Mesenchymal stem cell (in vitro differentiated cells and primary cell): ENCODE data around the gene PABPN1.

Experiments used
- DNase-seq: peaks from one replicate; pipeline ENCODE4 v3.0.0-alpha.2; 2013
- H2AFZ ChIP-seq: one replicate; pipeline ENCODE4 v1.6.1; 2013; ENCODE audit warnings: low read depth, mild to moderate bottlenecking, control low read depth, inconsistent platforms, low read length, moderate library complexity
- H2AK5ac ChIP-seq: 2 replicates; pipeline ENCODE4 v1.6.1; 2013; ENCODE audit warnings: low read length, moderate library complexity, mild to moderate bottlenecking, inconsistent platforms; ENCODE audit not compliant: severe bottlenecking
- H2BK120ac ChIP-seq: one replicate; pipeline ENCODE4 v1.6.1; 2013; ENCODE audit warnings: low read depth, mild to moderate bottlenecking, inconsistent platforms, low read length, moderate library complexity
- H2BK12ac ChIP-seq, 2 experiments: one replicate each; pipeline ENCODE4 v1.6.1; 2013; ENCODE audit warnings: inconsistent platforms in 2 of 2, low read length in 2 of 2, mild to moderate bottlenecking in 2 of 2, moderate library complexity in 2 of 2, control low read depth in 1 of 2
- H2BK15ac ChIP-seq: one replicate; pipeline ENCODE4 v1.6.1; 2013; ENCODE audit warnings: mild to moderate bottlenecking, low read depth, inconsistent platforms; ENCODE audit not compliant: poor library complexity, severe bottlenecking
- H2BK5ac ChIP-seq: 2 replicates; pipeline ENCODE4 v1.6.1; 2013; ENCODE audit warnings: low read depth, mild to moderate bottlenecking, low read length, control low read depth, inconsistent platforms; ENCODE audit not compliant: poor library complexity, severe bottlenecking
- H3K14ac ChIP-seq, 2 experiments: one replicate each; pipeline ENCODE4 v1.6.1; 2013; ENCODE audit warnings: inconsistent platforms in 2 of 2, low read length in 2 of 2, control low read depth in 1 of 2, mild to moderate bottlenecking in 1 of 2, moderate library complexity in 1 of 2
- H3K18ac ChIP-seq, 2 experiments: one replicate each; pipeline ENCODE4 v1.6.1; 2013; ENCODE audit warnings: inconsistent platforms in 2 of 2, low read length in 2 of 2, control low read depth in 1 of 2, low read depth in 1 of 2, mild to moderate bottlenecking in 1 of 2
- H3K23ac ChIP-seq, 2 experiments: one replicate each; pipeline ENCODE4 v1.6.1; 2013; ENCODE audit warnings: inconsistent platforms in 2 of 2, low read length in 2 of 2, mild to moderate bottlenecking in 2 of 2, moderate library complexity in 2 of 2, control low read depth in 1 of 2
- H3K27ac ChIP-seq: 2 replicates; pipeline ENCODE4 v1.5.1; 2013; ENCODE audit warnings: mild to moderate bottlenecking, moderate library complexity, low read length, control low read depth, inconsistent platforms; ENCODE audit not compliant: poor library complexity, severe bottlenecking
- H3K27me3 ChIP-seq, 2 experiments: 2 replicates each; pipeline versions ENCODE4 v1.6.1 to v1.7.0; 2013; ENCODE audit warnings: low read length in 2 of 2, mild to moderate bottlenecking in 2 of 2, moderate library complexity in 2 of 2, control low read depth in 1 of 2, inconsistent platforms in 1 of 2; ENCODE audit not compliant: control insufficient read depth in 1 of 2, insufficient read depth in 1 of 2
- H3K36me3 ChIP-seq, 2 experiments: 2 replicates each; pipeline versions ENCODE4 v1.6.1 to v1.7.0; 2013; ENCODE audit warnings: low read length in 2 of 2, control low read depth in 1 of 2, inconsistent platforms in 1 of 2, low read depth in 1 of 2, mild to moderate bottlenecking in 1 of 2; ENCODE audit not compliant: insufficient read depth in 2 of 2, control insufficient read depth in 1 of 2
- H3K4ac ChIP-seq, 2 experiments: one replicate each; pipeline ENCODE4 v1.6.1; 2013; ENCODE audit warnings: inconsistent platforms in 2 of 2, low read length in 2 of 2, mild to moderate bottlenecking in 2 of 2, moderate library complexity in 2 of 2, control low read depth in 1 of 2, low read depth in 1 of 2
- H3K4me1 ChIP-seq: 2 replicates; pipeline ENCODE4 v1.6.1; 2013; ENCODE audit warnings: low read depth, low read length, control low read depth; ENCODE audit not compliant: control insufficient read depth, insufficient read depth
- H3K4me2 ChIP-seq: 2 replicates; pipeline ENCODE4 v1.6.1; 2013; ENCODE audit warnings: low read length, mild to moderate bottlenecking, inconsistent platforms; ENCODE audit not compliant: poor library complexity, severe bottlenecking
- H3K4me3 ChIP-seq, 2 experiments: 2 replicates each; pipeline versions ENCODE4 v1.5.1 to v1.7.0; 2013; ENCODE audit warnings: low read length in 2 of 2, mild to moderate bottlenecking in 2 of 2, control low read depth in 1 of 2, low read depth in 1 of 2; ENCODE audit not compliant: insufficient read depth in 1 of 2
- H3K79me1 ChIP-seq: replicated peaks from 2 replicates; pipeline ENCODE4 v1.6.1; 2013; ENCODE audit warnings: mild to moderate bottlenecking, control low read depth, low read length, inconsistent platforms; ENCODE audit not compliant: poor library complexity, severe bottlenecking
- H3K9ac ChIP-seq: 2 replicates; pipeline ENCODE4 v1.7.0; 2013; ENCODE audit warnings: mild to moderate bottlenecking, low read length, moderate library complexity
- H3K9me3 ChIP-seq: 2 replicates; pipeline ENCODE4 v1.7.0; 2013; ENCODE audit warnings: mild to moderate bottlenecking, low read length; ENCODE audit not compliant: control insufficient read depth
- H4K8ac ChIP-seq: one replicate; pipeline ENCODE4 v1.6.1; 2013; ENCODE audit warnings: inconsistent platforms, mild to moderate bottlenecking, low read length, moderate library complexity
- H4K91ac ChIP-seq: one replicate; pipeline ENCODE4 v1.6.1; 2013; ENCODE audit warnings: mild to moderate bottlenecking, low read length, inconsistent platforms
- WGBS: methylation state at CpG from one replicate; pipeline ENCODE4 v1.1.7; 2013; ENCODE audit warnings: mixed read lengths; 5-methylcytosine and 5-hydroxymethylcytosine counted together

The PABPN1 gene

GRCh38 chr14:23358042-23358441, 36.8 kb downstream of the PABPN1 start:
- H3K36me3 ChIP-seq: peaks cover 12 to 37% of the 10 kb centered on the region in 2 experiments
- no peak overlapping the region for H2AK5ac ChIP-seq
- H4K91ac ChIP-seq: no peak overlapping the region
- H3K4me2 ChIP-seq: no peak overlapping the region
- H3K4me1 ChIP-seq: peaks cover 5% of the 10 kb centered on the region
- H4K8ac ChIP-seq: no peak overlapping the region
- no peak overlapping the region for H2BK120ac ChIP-seq
- H3K14ac ChIP-seq: no peak overlapping the region
- no peaks in the 10 kb centered on the region for H3K9me3 ChIP-seq
- H3K27ac ChIP-seq: no peak overlapping the region
- H2AFZ ChIP-seq: no peak overlapping the region
- H3K4me3 ChIP-seq: no peak overlapping the region
- H3K79me1 ChIP-seq: peaks cover 25% of the 10 kb centered on the region
- no peak overlapping the region for H2BK5ac ChIP-seq
- no peak overlapping the region for H3K4ac ChIP-seq
- no peak overlapping the region for H2BK15ac ChIP-seq
- 95% methylated on average over 3 of the region's 3 CpGs for WGBS
- H3K23ac ChIP-seq: no peak overlapping the region
- DNase-seq: no peak
- H3K18ac ChIP-seq: no peak overlapping the region
- H3K9ac ChIP-seq: no peak overlapping the region
- peaks cover 0 to 2% of the 10 kb centered on the region in 2 experiments for H3K27me3 ChIP-seq
- H2BK12ac ChIP-seq: no peak overlapping the region

GRCh38 chr14:23358553-23359166, 37.4 kb downstream of the PABPN1 start:
- peaks cover 12 to 37% of the 10 kb centered on the region in 2 experiments for H3K36me3 ChIP-seq
- H3K27ac ChIP-seq: no peak overlapping the region
- no peak overlapping the region for H3K4me2 ChIP-seq
- no peak overlapping the region for H3K14ac ChIP-seq
- no peak overlapping the region for H3K4me3 ChIP-seq
- no peak overlapping the region for H4K91ac ChIP-seq
- H2BK12ac ChIP-seq: no peak overlapping the region
- no peak overlapping the region for H2BK120ac ChIP-seq
- H3K18ac ChIP-seq: no peak overlapping the region
- no peak for DNase-seq
- H2BK5ac ChIP-seq: no peak overlapping the region
- no peaks in the 10 kb centered on the region for H3K27me3 ChIP-seq
- no peak overlapping the region for H2BK15ac ChIP-seq
- H4K8ac ChIP-seq: no peak overlapping the region
- no peak overlapping the region for H3K4ac ChIP-seq
- H3K23ac ChIP-seq: no peak overlapping the region
- no peak overlapping the region for H2AFZ ChIP-seq
- H3K4me1 ChIP-seq: peaks cover 5% of the 10 kb centered on the region
- H2AK5ac ChIP-seq: no peak overlapping the region
- 95% methylated on average over 11 of the region's 12 CpGs for WGBS
- H3K79me1 ChIP-seq: peaks cover 25% of the 10 kb centered on the region
- no peaks in the 10 kb centered on the region for H3K9me3 ChIP-seq
- H3K9ac ChIP-seq: no peak overlapping the region

- Histone ChIP-seq H2BK15ac (no peak overlapping the region), H3K9me3 (no peaks in the 10 kb centered on the region), H3K27ac (no peak overlapping the region), H3K9ac (no peak overlapping the region), H3K79me1 (peaks cover 27% of the 10 kb centered on the region), H3K4ac (no peak overlapping the region), H3K4me3 (no peak overlapping the region), H2AK5ac (no peak overlapping the region), H3K36me3 (peaks cover 12 to 37% of the 10 kb centered on the region in 2 experiments), H2BK120ac (no peak overlapping the region), H2AFZ (no peak overlapping the region), H3K4me2 (no peak overlapping the region), H4K8ac (no peak overlapping the region), H2BK12ac (no peak overlapping the region), H3K27me3 (peaks cover 0 to 5% of the 10 kb centered on the region in 2 experiments), H3K18ac (no peak overlapping the region), H2BK5ac (no peak overlapping the region), H3K4me1 (peaks cover 9% of the 10 kb centered on the region), H3K14ac (no peak overlapping the region), H3K23ac (no peak overlapping the region), H4K91ac (no peak overlapping the region)
- 81% methylated on average over 8 of the region's 11 CpGs for WGBS
- no peak for DNase-seq
Observed at GRCh38 chr14:23359167-23359626, 37.9 kb downstream of the PABPN1 start.

- Histone ChIP-seq H2BK12ac (no peak overlapping the region), H4K8ac (no peak overlapping the region), H3K4me2 (no peak overlapping the region), H2AK5ac (no peak overlapping the region), H3K4ac (no peak overlapping the region), H2BK15ac (no peak overlapping the region), H3K27me3 (peaks cover 0 to 12% of the 10 kb centered on the region in 2 experiments), H3K14ac (no peak overlapping the region), H3K9ac (no peak overlapping the region), H4K91ac (no peak overlapping the region), H3K4me1 (peaks cover 12% of the 10 kb centered on the region), H2AFZ (no peak overlapping the region), H3K4me3 (no peak overlapping the region), H3K9me3 (no peaks in the 10 kb centered on the region), H3K23ac (no peak overlapping the region), H2BK5ac (no peak overlapping the region), H3K79me1 (peaks cover 29% of the 10 kb centered on the region), H3K18ac (no peak overlapping the region), H3K36me3 (peaks cover 12 to 37% of the 10 kb centered on the region in 2 experiments), H2BK120ac (no peak overlapping the region), H3K27ac (no peak overlapping the region)
- WGBS: 95% methylated on average over 18 of the region's 22 CpGs
- no peak for DNase-seq
Observed at GRCh38 chr14:23359722-23360447, 38.6 kb downstream of the PABPN1 start.
